ENCODE data around the gene OR5H14.
"Not testable (repeated sequence)": the region's sequence is repeated elsewhere in the genome, so short reads cannot be mapped to it uniquely, and the experiment has no call there.

The OR5H14 gene

GRCh38 chr3:98147179-98147578 is at the start of gene OR5H14:
Gene OR5H14 (plus strand): TSS chr3:98147479. CDS start chr3:98149386, 1,907 bp downstream.
- no peak for DNase-seq (ENCODE audit: low read depth)

GRCh38 chr3:98099848-98100247 is 47.4 kb upstream of the OR5H14 start:
- no peak for DNase-seq (ENCODE audit: low read depth)

- no peak for DNase-seq (ENCODE audit: low read depth)
Measured at GRCh38 chr3:98108162-98108561, 39.1 kb upstream of the OR5H14 start.

GRCh38 chr3:98109807-98110549 is 37.3 kb upstream of the OR5H14 start:
- no peak for DNase-seq (ENCODE audit: low read depth)

GRCh38 chr3:98110550-98110908 is 36.8 kb upstream of the OR5H14 start:
- DNase-seq (ENCODE audit: low read depth) = no peak

GRCh38 chr3:98114264-98114663 is 33.0 kb upstream of the OR5H14 start:
- no peak for DNase-seq (ENCODE audit: low read depth)

GRCh38 chr3:98115717-98116116 is 31.6 kb upstream of the OR5H14 start:
- no peak for DNase-seq (ENCODE audit: low read depth)

GRCh38 chr3:98130421-98130820 is 16.9 kb upstream of the OR5H14 start, which contains the start of gene OR5H1:
Gene OR5H1 (plus strand): TSS chr3:98130721. CDS start chr3:98132698, 1,977 bp downstream.
- DNase-seq (ENCODE audit: low read depth) = no peak

- DNase-seq (ENCODE audit: low read depth) = no peak
Measured at GRCh38 chr3:98136631-98137030, 10.6 kb upstream of the OR5H14 start.

- DNase-seq (ENCODE audit: low read depth) = not testable (repeated sequence)
Measured at GRCh38 chr3:98137826-98138557, 9.3 kb upstream of the OR5H14 start.

GRCh38 chr3:98140531-98140930 is 6.7 kb upstream of the OR5H14 start:
- no peak for DNase-seq (ENCODE audit: low read depth)

- no peak for DNase-seq (ENCODE audit: low read depth)
Measured at GRCh38 chr3:98148751-98149150, 1.5 kb downstream of the OR5H14 start.

GRCh38 chr3:98149456-98149855 is 2.2 kb downstream of the OR5H14 start:
- DNase-seq (ENCODE audit: low read depth) = not testable (repeated sequence)

- DNase-seq (ENCODE audit: low read depth) = no peak
Measured at GRCh38 chr3:98151241-98151640, 4.0 kb downstream of the OR5H14 start.

GRCh38 chr3:98166396-98166795 is 19.1 kb downstream of the OR5H14 start, which contains the start of gene OR5H15:
Gene OR5H15 (plus strand): TSS chr3:98166696. CDS start chr3:98168700, 2,004 bp downstream.
- no peak for DNase-seq (ENCODE audit: low read depth)

- no peak for DNase-seq (ENCODE audit: low read depth)
Measured at GRCh38 chr3:98171071-98171470, 23.8 kb downstream of the OR5H14 start.

- DNase-seq (ENCODE audit: low read depth) = no peak
Measured at GRCh38 chr3:98172621-98173020, 25.3 kb downstream of the OR5H14 start.

- no peak for DNase-seq (ENCODE audit: low read depth)
Measured at GRCh38 chr3:98180319-98180890, 33.1 kb downstream of the OR5H14 start.

- no peak for DNase-seq (ENCODE audit: low read depth)
Measured at GRCh38 chr3:98182196-98182595, 34.9 kb downstream of the OR5H14 start.

GRCh38 chr3:98185180-98185579 is 37.9 kb downstream of the OR5H14 start:
- no peak for DNase-seq (ENCODE audit: low read depth)

- no peak for DNase-seq (ENCODE audit: low read depth)
Measured at GRCh38 chr3:98188545-98188944, 41.3 kb downstream of the OR5H14 start.

GRCh38 chr3:98190911-98191310 is 43.6 kb downstream of the OR5H14 start:
- not testable (repeated sequence) for DNase-seq (ENCODE audit: low read depth)

- DNase-seq (ENCODE audit: low read depth) = not testable (repeated sequence)
Measured at GRCh38 chr3:98196293-98196692, 49.0 kb downstream of the OR5H14 start.

Data from fibroblast of the conjunctiva (primary cell).